GM23338 (cell line): ENCODE results near the gene NFIA. TPM values are rescaled to one million over a fixed set of nuclear protein-coding genes. Genes with fewer than 3 reads are reported as not detected.

Experiments used
- ATAC-seq: fragments of 200-7000 bp; cut with Tn5 transposase; 3 replicates; pipeline ENCODE4 v1.9.1; 2020
- DNase-seq: peaks from one replicate; pipeline ENCODE4 v3.0.0-alpha.2; 2015; ENCODE audit warnings: low spot score
- H2AFZ ChIP-seq: fragments of 200-600 bp; sonication (generic); 2 replicates; pipeline ENCODE4 v1.8.0; 2016; ENCODE audit warnings: antibody characterized with exemption, mild to moderate bottlenecking, moderate library complexity
- H3F3A ChIP-seq: fragments of 200-600 bp; sonication (generic); replicated peaks from 2 replicates; pipeline ENCODE4 v1.8.0; 2017; ENCODE audit warnings: antibody characterized with exemption, mixed run types, low read depth
- H3K27ac ChIP-seq: fragments of 200-600 bp; sonication (generic); 2 replicates; pipeline ENCODE4 v1.6.1; 2016; ENCODE audit warnings: low read depth
- H3K27me3 ChIP-seq: fragments of 200-600 bp; sonication (generic); 2 replicates; pipeline ENCODE4 v1.8.0; 2016; ENCODE audit warnings: mild to moderate bottlenecking, mixed run types, moderate library complexity; ENCODE audit not compliant: insufficient read depth
- H3K36me3 ChIP-seq: fragments of 200-600 bp; sonication (generic); 2 replicates; pipeline ENCODE4 v1.8.0; 2016; ENCODE audit warnings: mild to moderate bottlenecking; ENCODE audit not compliant: insufficient read depth
- H3K4me1 ChIP-seq: fragments of 200-600 bp; sonication (generic); 2 replicates; pipeline ENCODE4 v1.8.0; 2016; ENCODE audit warnings: mild to moderate bottlenecking, moderate library complexity; ENCODE audit not compliant: insufficient read depth
- H3K4me2 ChIP-seq: fragments of 200-600 bp; sonication (generic); 2 replicates; pipeline ENCODE4 v1.7.1; 2017; ENCODE audit warnings: mixed run types
- H3K4me3 ChIP-seq: fragments of 200-600 bp; sonication (generic); 2 replicates; pipeline ENCODE4 v1.6.1; 2016; ENCODE audit warnings: mixed run types
- H3K79me2 ChIP-seq: fragments of 200-600 bp; sonication (generic); replicated peaks from 2 replicates; pipeline ENCODE4 v1.8.0; 2017; ENCODE audit warnings: mild to moderate bottlenecking; ENCODE audit not compliant: insufficient read depth
- H3K9me2 ChIP-seq: fragments of 200-600 bp; sonication (generic); 2 replicates; pipeline ENCODE4 v1.8.0; 2017; ENCODE audit not compliant: insufficient read depth
- H4K20me1 ChIP-seq: fragments of 200-600 bp; sonication (generic); replicated peaks from 2 replicates; pipeline ENCODE4 v1.8.0; 2017; ENCODE audit warnings: mild to moderate bottlenecking; ENCODE audit not compliant: insufficient read depth
- H3K27ac Mint-ChIP-seq: 2 replicates; pipeline ENCODE4 v1.8.0; 2020; ENCODE audit warnings: inconsistent platforms, mild to moderate bottlenecking, moderate library complexity, mixed read lengths
- H3K27me3 Mint-ChIP-seq: 3 replicates; pipeline ENCODE4 v1.8.0; 2022; ENCODE audit warnings: low read depth, mild to moderate bottlenecking, moderate library complexity, mixed read lengths, inconsistent platforms; ENCODE audit not compliant: insufficient read depth, poor library complexity
- H3K36me3 Mint-ChIP-seq: 3 replicates; pipeline ENCODE4 v1.8.0; 2021; ENCODE audit warnings: low read depth, mild to moderate bottlenecking, inconsistent platforms, moderate library complexity, mixed read lengths
- H3K4me1 Mint-ChIP-seq: 3 replicates; pipeline ENCODE4 v1.8.0; 2020; ENCODE audit warnings: mild to moderate bottlenecking, inconsistent platforms, mixed read lengths
- H3K4me3 Mint-ChIP-seq: 3 replicates; pipeline ENCODE4 v1.8.0; 2021; ENCODE audit warnings: moderate library complexity, mild to moderate bottlenecking, inconsistent platforms, mixed read lengths
- H3K9me3 Mint-ChIP-seq: 3 replicates; pipeline ENCODE4 v1.8.0; 2020; ENCODE audit warnings: moderate library complexity, mild to moderate bottlenecking, inconsistent platforms, mixed read lengths
- CREB1 ChIP-seq: fragments of 250-450 bp; sonication (Bioruptor Pico); IDR thresholded peaks from 2 replicates; pipeline ENCODE4 v1.5.0; 2020; ENCODE audit warnings: low read depth, mild to moderate bottlenecking, moderate library complexity
- EZH2 ChIP-seq: fragments of 200-600 bp; sonication (generic); IDR thresholded peaks from one replicate; pipeline ENCODE4 v1.8.0; 2017; ENCODE audit warnings: antibody characterized with exemption, mild to moderate bottlenecking, low read depth; ENCODE audit not compliant: unreplicated experiment
- EZH2phosphoT487 ChIP-seq: fragments of 200-600 bp; sonication (generic); IDR thresholded peaks from one replicate; pipeline ENCODE4 v1.8.1; 2018; ENCODE audit warnings: antibody characterized with exemption; ENCODE audit not compliant: unreplicated experiment
- JUNB ChIP-seq: IDR thresholded peaks from one replicate; pipeline ENCODE4 v1.6.1; 2016; ENCODE audit warnings: antibody characterized with exemption; ENCODE audit not compliant: unreplicated experiment
- NANOG ChIP-seq: IDR thresholded peaks from 2 replicates; pipeline ENCODE4 v1.6.1; 2016; ENCODE audit warnings: antibody characterized with exemption, borderline replicate concordance
- POLR2AphosphoS5 ChIP-seq: IDR thresholded peaks from 2 replicates; pipeline ENCODE4 v1.6.1; 2016; ENCODE audit warnings: antibody characterized with exemption, low read depth
- STAT1 ChIP-seq: IDR thresholded peaks from one replicate; pipeline ENCODE4 v1.6.1; 2016; ENCODE audit warnings: antibody characterized with exemption; ENCODE audit not compliant: unreplicated experiment
- ZNF114 ChIP-seq: fragments of 250-450 bp; sonication (Bioruptor Pico); IDR thresholded peaks from 2 replicates; pipeline ENCODE4 v1.5.0; 2020; ENCODE audit warnings: mild to moderate bottlenecking, moderate library complexity
- ZNF331 ChIP-seq: fragments of 250-450 bp; sonication (Bioruptor Pico); IDR thresholded peaks from 2 replicates; pipeline ENCODE4 v1.5.0; 2020; ENCODE audit warnings: low read depth, mild to moderate bottlenecking, moderate library complexity
- polyA plus RNA-seq: library from polyadenylated mRNA; unstranded; fragments of >200 nt; fragmentation: Nextera tagmentation; extraction: Ambion mirVana; gene quantifications from 2 replicates; pipeline ENCODE4 v1.2.1, GENCODE V29; 2016
- total RNA-seq: library from RNA; depleted of rRNA; stranded (reverse); fragments of >200 nt; shearing (Covaris generic); gene quantifications from 2 replicates; pipeline ENCODE4 v1.2.3, GENCODE V29; 2014
- TF ChIP-seq, protein P1 (sequence below): IDR thresholded peaks from one replicate; pipeline ENCODE4 v1.6.1; 2018; ENCODE audit warnings: antibody characterized with exemption; ENCODE audit not compliant: unreplicated experiment
- TF ChIP-seq, protein P2 (sequence below): IDR thresholded peaks from 2 replicates; pipeline ENCODE4 v1.6.1; 2016; ENCODE audit warnings: antibody characterized with exemption
- TF ChIP-seq, protein P3 (sequence below): fragments of 250-450 bp; sonication (Bioruptor Pico); IDR thresholded peaks from 2 replicates; pipeline ENCODE4 v1.5.0; 2020; ENCODE audit warnings: mild to moderate bottlenecking, moderate library complexity

NFIA gene
- total and polyA plus RNA-seq, 2 experiments from 2014 or later, result 0.97 to 2.3 TPM

DNA sequence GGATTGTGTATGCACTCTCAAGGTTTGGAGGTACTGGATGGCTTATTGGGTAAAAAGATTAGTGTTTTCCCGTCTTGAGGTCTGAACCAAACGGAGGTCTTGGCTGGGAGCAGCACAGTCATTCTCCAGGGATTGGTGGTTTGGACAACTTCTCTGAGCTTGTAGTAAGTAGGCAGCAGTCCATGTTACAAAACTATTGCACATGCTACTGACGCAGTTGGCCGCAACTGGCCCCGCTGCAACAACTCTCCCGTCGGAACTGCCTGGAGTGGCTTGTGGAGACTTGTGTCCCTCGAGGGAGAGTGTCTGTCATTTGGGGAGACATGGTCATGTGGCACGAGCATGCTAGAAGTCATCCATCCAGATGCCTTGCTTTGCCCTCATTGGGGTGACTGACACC lies 366.6 kb downstream of the NFIA start (continued):
- TF ChIP-seq, protein P1, sequence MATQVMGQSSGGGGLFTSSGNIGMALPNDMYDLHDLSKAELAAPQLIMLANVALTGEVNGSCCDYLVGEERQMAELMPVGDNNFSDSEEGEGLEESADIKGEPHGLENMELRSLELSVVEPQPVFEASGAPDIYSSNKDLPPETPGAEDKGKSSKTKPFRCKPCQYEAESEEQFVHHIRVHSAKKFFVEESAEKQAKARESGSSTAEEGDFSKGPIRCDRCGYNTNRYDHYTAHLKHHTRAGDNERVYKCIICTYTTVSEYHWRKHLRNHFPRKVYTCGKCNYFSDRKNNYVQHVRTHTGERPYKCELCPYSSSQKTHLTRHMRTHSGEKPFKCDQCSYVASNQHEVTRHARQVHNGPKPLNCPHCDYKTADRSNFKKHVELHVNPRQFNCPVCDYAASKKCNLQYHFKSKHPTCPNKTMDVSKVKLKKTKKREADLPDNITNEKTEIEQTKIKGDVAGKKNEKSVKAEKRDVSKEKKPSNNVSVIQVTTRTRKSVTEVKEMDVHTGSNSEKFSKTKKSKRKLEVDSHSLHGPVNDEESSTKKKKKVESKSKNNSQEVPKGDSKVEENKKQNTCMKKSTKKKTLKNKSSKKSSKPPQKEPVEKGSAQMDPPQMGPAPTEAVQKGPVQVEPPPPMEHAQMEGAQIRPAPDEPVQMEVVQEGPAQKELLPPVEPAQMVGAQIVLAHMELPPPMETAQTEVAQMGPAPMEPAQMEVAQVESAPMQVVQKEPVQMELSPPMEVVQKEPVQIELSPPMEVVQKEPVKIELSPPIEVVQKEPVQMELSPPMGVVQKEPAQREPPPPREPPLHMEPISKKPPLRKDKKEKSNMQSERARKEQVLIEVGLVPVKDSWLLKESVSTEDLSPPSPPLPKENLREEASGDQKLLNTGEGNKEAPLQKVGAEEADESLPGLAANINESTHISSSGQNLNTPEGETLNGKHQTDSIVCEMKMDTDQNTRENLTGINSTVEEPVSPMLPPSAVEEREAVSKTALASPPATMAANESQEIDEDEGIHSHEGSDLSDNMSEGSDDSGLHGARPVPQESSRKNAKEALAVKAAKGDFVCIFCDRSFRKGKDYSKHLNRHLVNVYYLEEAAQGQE, result no peak
- TF ChIP-seq STAT1, result no peak
- no peak for TF ChIP-seq ZNF114 (CRISPR knock-in tag)
- TF ChIP-seq ZNF331 (CRISPR knock-in tag), result no peak
- TF ChIP-seq, protein P2, sequence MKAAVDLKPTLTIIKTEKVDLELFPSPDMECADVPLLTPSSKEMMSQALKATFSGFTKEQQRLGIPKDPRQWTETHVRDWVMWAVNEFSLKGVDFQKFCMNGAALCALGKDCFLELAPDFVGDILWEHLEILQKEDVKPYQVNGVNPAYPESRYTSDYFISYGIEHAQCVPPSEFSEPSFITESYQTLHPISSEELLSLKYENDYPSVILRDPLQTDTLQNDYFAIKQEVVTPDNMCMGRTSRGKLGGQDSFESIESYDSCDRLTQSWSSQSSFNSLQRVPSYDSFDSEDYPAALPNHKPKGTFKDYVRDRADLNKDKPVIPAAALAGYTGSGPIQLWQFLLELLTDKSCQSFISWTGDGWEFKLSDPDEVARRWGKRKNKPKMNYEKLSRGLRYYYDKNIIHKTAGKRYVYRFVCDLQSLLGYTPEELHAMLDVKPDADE, result no peak
- TF ChIP-seq JUNB, result no peak

DNA sequence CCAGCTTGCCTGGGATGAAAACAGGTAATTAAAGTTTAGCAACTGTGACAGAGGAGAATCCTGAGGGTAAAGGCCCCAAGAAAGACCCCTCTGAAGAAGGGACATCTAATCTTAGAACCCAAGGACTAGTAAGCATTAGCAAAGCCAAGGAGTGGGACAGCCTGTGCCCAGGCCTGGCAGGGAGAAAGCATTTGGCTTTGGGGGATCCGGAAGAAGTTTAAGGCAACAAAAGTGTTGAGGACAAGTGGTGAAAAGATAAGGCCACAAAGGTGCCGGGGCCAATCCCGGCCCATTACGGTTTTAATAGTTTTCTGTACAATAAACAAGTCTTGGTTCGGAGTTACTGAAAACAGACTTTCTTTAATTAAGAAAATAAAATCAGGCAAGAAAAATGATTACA lies 367.0 kb downstream of the NFIA start:
- no peaks in the 10 kb centered on the region for H3F3A ChIP-seq
- Mint-ChIP-seq H3K9me3 (no peaks in the 10 kb centered on the region), H3K27ac (no peak overlapping the region), H3K36me3 (no peaks in the 10 kb centered on the region), H3K4me3 (no peak overlapping the region), H3K4me1 (peaks cover 33% of the 10 kb centered on the region), H3K27me3 (peaks cover 2% of the 10 kb centered on the region)
- peaks cover 17% of the 10 kb centered on the region for H3K4me1 ChIP-seq
- H3K36me3 ChIP-seq, result no peaks in the 10 kb centered on the region
- H3K9me2 ChIP-seq, result no peaks in the 10 kb centered on the region
- no peak overlapping the region for H3K4me2 ChIP-seq
- no peak overlapping the region for H3K27ac ChIP-seq
- no peaks in the 10 kb centered on the region for H3K79me2 ChIP-seq
- ATAC-seq (no peak), DNase-seq (no peak)
- no peak overlapping the region for H2AFZ ChIP-seq
- H3K27me3 ChIP-seq, result no peaks in the 10 kb centered on the region
- H4K20me1 ChIP-seq, result no peaks in the 10 kb centered on the region
- H3K4me3 ChIP-seq, result no peak overlapping the region
- TF ChIP-seq JUNB (no peak), EZH2phosphoT487 (no peak), EZH2 (no peak), ZNF331 (CRISPR knock-in tag) (no peak), NANOG (no peak), POLR2AphosphoS5 (no peak), ZNF114 (CRISPR knock-in tag) (no peak), CREB1 (CRISPR knock-in tag) (no peak)
- TF ChIP-seq, protein P2, result no peak
- TF ChIP-seq, protein P3, sequence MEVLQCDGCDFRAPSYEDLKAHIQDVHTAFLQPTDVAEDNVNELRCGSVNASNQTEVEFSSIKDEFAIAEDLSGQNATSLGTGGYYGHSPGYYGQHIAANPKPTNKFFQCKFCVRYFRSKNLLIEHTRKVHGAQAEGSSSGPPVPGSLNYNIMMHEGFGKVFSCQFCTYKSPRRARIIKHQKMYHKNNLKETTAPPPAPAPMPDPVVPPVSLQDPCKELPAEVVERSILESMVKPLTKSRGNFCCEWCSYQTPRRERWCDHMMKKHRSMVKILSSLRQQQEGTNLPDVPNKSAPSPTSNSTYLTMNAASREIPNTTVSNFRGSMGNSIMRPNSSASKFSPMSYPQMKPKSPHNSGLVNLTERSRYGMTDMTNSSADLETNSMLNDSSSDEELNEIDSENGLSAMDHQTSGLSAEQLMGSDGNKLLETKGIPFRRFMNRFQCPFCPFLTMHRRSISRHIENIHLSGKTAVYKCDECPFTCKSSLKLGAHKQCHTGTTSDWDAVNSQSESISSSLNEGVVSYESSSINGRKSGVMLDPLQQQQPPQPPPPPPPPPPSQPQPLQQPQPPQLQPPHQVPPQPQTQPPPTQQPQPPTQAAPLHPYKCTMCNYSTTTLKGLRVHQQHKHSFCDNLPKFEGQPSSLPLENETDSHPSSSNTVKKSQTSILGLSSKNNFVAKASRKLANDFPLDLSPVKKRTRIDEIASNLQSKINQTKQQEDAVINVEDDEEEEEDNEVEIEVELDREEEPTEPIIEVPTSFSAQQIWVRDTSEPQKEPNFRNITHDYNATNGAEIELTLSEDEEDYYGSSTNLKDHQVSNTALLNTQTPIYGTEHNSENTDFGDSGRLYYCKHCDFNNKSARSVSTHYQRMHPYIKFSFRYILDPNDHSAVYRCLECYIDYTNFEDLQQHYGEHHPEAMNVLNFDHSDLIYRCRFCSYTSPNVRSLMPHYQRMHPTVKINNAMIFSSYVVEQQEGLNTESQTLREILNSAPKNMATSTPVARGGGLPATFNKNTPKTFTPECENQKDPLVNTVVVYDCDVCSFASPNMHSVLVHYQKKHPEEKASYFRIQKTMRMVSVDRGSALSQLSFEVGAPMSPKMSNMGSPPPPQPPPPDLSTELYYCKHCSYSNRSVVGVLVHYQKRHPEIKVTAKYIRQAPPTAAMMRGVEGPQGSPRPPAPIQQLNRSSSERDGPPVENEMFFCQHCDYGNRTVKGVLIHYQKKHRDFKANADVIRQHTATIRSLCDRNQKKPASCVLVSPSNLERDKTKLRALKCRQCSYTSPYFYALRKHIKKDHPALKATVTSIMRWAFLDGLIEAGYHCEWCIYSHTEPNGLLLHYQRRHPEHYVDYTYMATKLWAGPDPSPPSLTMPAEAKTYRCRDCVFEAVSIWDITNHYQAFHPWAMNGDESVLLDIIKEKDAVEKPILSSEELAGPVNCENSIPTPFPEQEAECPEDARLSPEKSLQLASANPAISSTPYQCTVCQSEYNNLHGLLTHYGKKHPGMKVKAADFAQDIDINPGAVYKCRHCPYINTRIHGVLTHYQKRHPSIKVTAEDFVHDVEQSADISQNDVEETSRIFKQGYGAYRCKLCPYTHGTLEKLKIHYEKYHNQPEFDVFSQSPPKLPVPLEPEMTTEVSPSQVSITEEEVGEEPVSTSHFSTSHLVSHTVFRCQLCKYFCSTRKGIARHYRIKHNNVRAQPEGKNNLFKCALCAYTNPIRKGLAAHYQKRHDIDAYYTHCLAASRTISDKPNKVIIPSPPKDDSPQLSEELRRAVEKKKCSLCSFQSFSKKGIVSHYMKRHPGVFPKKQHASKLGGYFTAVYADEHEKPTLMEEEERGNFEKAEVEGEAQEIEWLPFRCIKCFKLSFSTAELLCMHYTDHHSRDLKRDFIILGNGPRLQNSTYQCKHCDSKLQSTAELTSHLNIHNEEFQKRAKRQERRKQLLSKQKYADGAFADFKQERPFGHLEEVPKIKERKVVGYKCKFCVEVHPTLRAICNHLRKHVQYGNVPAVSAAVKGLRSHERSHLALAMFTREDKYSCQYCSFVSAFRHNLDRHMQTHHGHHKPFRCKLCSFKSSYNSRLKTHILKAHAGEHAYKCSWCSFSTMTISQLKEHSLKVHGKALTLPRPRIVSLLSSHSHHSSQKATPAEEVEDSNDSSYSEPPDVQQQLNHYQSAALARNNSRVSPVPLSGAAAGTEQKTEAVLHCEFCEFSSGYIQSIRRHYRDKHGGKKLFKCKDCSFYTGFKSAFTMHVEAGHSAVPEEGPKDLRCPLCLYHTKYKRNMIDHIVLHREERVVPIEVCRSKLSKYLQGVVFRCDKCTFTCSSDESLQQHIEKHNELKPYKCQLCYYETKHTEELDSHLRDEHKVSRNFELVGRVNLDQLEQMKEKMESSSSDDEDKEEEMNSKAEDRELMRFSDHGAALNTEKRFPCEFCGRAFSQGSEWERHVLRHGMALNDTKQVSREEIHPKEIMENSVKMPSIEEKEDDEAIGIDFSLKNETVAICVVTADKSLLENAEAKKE (CRISPR knock-in tag), result no peak
